HEK293 (cell line): Measurements from ENCODE around the gene PAK5.

Experiments used
- CTCF ChIA-PET: fragments of 350-600 bp; formaldehyde crosslinking; extraction: SDS; loops from one replicate; lab custom pipeline; 2021; ENCODE audit warnings: antibody characterized with exemption; lab: Yijun Ruan, JAX
- POLR2A ChIA-PET: fragments of 300-600 bp; formaldehyde crosslinking; extraction: SDS; loops from one replicate; lab custom pipeline; 2020; ENCODE audit warnings: antibody characterized with exemption, inconsistent platforms; lab: Yijun Ruan, JAX
- H3K27ac ChIP-seq: fragments of 200-500 bp; sonication (Bioruptor generic); 2 replicates; pipeline ENCODE4 v1.5.1; 2014; ENCODE audit warnings: low read depth, low read length, control low read depth, inconsistent platforms; ENCODE audit errors: extremely low read depth
- H3K36me3 ChIP-seq, 2 experiments: fragments of 200-500 bp in 1 of 2; sonication (Bioruptor generic) in 1 of 2; 1 replicate in 1 of 2; 2 replicates in 1 of 2; pipeline ENCODE4 v1.5.1; 2014 to 2017; ENCODE audit warnings: inconsistent platforms in 2 of 2, low read length in 2 of 2; ENCODE audit not compliant: control insufficient read depth in 2 of 2, insufficient read depth in 1 of 2
- H3K4me1 ChIP-seq: fragments of 200-500 bp; sonication (Bioruptor generic); 2 replicates; pipeline ENCODE4 v1.5.1; 2014; ENCODE audit warnings: mild to moderate bottlenecking, low read length, inconsistent platforms; ENCODE audit not compliant: control insufficient read depth, insufficient read depth
- H3K4me3 ChIP-seq: 2 replicates; pipeline ENCODE4 v1.5.1; 2011; ENCODE audit warnings: low read depth, mild to moderate bottlenecking, control low read depth, low read length, moderate library complexity
- H3K9me3 ChIP-seq: fragments of 200-500 bp; sonication (Bioruptor generic); 2 replicates; pipeline ENCODE4 v1.5.1; 2014; ENCODE audit warnings: low read depth, low read length, inconsistent platforms; ENCODE audit not compliant: control insufficient read depth, insufficient read depth
- TRIM28 ChIP-seq: IDR thresholded peaks from 2 replicates; pipeline ENCODE4 v1.6.1; 2011; ENCODE audit warnings: low read length, control low read depth, borderline replicate concordance
- ZNF121 ChIP-seq: fragments of 450-650 bp; formaldehyde crosslinking; IDR thresholded peaks from 2 replicates; pipeline ENCODE4 v1.5.1; 2016; ENCODE audit warnings: missing biosample characterization, missing genetic modification characterization
- ZNF132 ChIP-seq: fragments of 450-650 bp; formaldehyde crosslinking; IDR thresholded peaks from 2 replicates; pipeline ENCODE4 v1.5.1; 2017; ENCODE audit warnings: missing biosample characterization, missing genetic modification characterization, borderline replicate concordance
- ZNF133 ChIP-seq: fragments of 450-650 bp; formaldehyde crosslinking; IDR thresholded peaks from 2 replicates; pipeline ENCODE4 v1.5.1; 2016; ENCODE audit warnings: missing biosample characterization, missing genetic modification characterization
- ZNF146 ChIP-seq: fragments of 450-650 bp; formaldehyde crosslinking; IDR thresholded peaks from 2 replicates; pipeline ENCODE4 v1.5.1; 2016; ENCODE audit warnings: missing biosample characterization, missing genetic modification characterization
- ZNF214 ChIP-seq: fragments of 450-650 bp; formaldehyde crosslinking; IDR thresholded peaks from 2 replicates; pipeline ENCODE4 v1.5.1; 2017; ENCODE audit warnings: missing biosample characterization, mild to moderate bottlenecking, missing genetic modification characterization, borderline replicate concordance
- ZNF426 ChIP-seq: fragments of 450-650 bp; formaldehyde crosslinking; IDR thresholded peaks from 2 replicates; pipeline ENCODE4 v1.5.1; 2017; ENCODE audit warnings: missing biosample characterization, missing genetic modification characterization, mild to moderate bottlenecking, inconsistent platforms, moderate library complexity
- ZNF514 ChIP-seq: fragments of 450-650 bp; formaldehyde crosslinking; IDR thresholded peaks from 2 replicates; pipeline ENCODE4 v1.5.1; 2016; ENCODE audit warnings: missing biosample characterization, missing genetic modification characterization
- ZNF600 ChIP-seq: fragments of 450-650 bp; formaldehyde crosslinking; IDR thresholded peaks from 2 replicates; pipeline ENCODE4 v1.5.1; 2016; ENCODE audit warnings: missing biosample characterization, missing genetic modification characterization
- ZNF747 ChIP-seq: fragments of 450-650 bp; formaldehyde crosslinking; IDR thresholded peaks from 2 replicates; pipeline ENCODE4 v1.5.1; 2016; ENCODE audit warnings: missing biosample characterization, missing genetic modification characterization
- ZNF768 ChIP-seq: fragments of 450-650 bp; formaldehyde crosslinking; IDR thresholded peaks from 2 replicates; pipeline ENCODE4 v1.5.1; 2018; ENCODE audit warnings: missing biosample characterization, mild to moderate bottlenecking, missing genetic modification characterization
- TF ChIP-seq, protein P1 (sequence below): fragments of 450-650 bp; formaldehyde crosslinking; IDR thresholded peaks from 2 replicates; pipeline ENCODE4 v1.5.1; 2016; ENCODE audit warnings: missing biosample characterization, missing genetic modification characterization
- TF ChIP-seq, protein P2 (sequence below): fragments of 450-650 bp; formaldehyde crosslinking; IDR thresholded peaks from 2 replicates; pipeline ENCODE4 v1.5.1; 2017; ENCODE audit warnings: missing biosample characterization, missing genetic modification characterization
- TF ChIP-seq, protein P3 (sequence below): fragments of 450-650 bp; formaldehyde crosslinking; IDR thresholded peaks from 2 replicates; pipeline ENCODE4 v1.5.1; 2016; ENCODE audit warnings: missing biosample characterization, missing genetic modification characterization, low read depth
- TF ChIP-seq, protein P4 (sequence below): fragments of 450-650 bp; formaldehyde crosslinking; IDR thresholded peaks from 2 replicates; pipeline ENCODE4 v1.5.1; 2016; ENCODE audit warnings: missing biosample characterization, missing genetic modification characterization
- TF ChIP-seq, protein P5 (sequence below): fragments of 450-650 bp; IDR thresholded peaks from 2 replicates; pipeline ENCODE4 v1.5.1; 2018; ENCODE audit warnings: missing biosample characterization, missing genetic modification characterization

PAK5 gene

DNA sequence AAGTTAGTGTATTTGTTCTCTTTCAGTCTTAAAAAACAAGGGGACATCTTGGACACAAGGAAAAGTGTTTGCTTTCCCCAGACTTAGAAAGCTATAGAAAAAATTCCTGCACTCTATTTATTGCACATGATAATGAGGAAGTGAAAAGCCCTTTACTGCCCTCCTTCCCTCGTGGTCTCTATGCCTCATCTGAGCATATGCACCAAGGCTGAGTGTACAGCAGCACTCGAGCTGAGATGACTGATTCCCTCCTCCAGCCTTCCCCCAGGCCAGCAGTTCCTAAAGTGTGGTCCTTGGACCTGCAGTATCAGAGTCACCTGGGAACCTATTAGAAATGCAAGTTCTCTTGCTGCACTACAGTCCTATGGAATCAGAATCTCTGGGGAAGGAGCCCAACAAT is 338.8 kb downstream of the PAK5 start:
- ChIA-PET CTCF (interaction anchor here (0.9 kb wide), 1 partner anchor 93 kb away, joined by 3 read pairs; no protein-coding TSS in a partner anchor), POLR2A (no interaction called here)
- H3K36me3 ChIP-seq, result no peaks in the 10 kb centered on the region
- H3K9me3 ChIP-seq, result no peaks in the 10 kb centered on the region
- H3K4me1 ChIP-seq, result no peaks in the 10 kb centered on the region
- H3K4me3 ChIP-seq, result no peak overlapping the region
- TF ChIP-seq ZNF121 (tag by site-specific recombination) (no peak), ZNF146 (tag by site-specific recombination) (no peak)
- TF ChIP-seq, protein P1, sequence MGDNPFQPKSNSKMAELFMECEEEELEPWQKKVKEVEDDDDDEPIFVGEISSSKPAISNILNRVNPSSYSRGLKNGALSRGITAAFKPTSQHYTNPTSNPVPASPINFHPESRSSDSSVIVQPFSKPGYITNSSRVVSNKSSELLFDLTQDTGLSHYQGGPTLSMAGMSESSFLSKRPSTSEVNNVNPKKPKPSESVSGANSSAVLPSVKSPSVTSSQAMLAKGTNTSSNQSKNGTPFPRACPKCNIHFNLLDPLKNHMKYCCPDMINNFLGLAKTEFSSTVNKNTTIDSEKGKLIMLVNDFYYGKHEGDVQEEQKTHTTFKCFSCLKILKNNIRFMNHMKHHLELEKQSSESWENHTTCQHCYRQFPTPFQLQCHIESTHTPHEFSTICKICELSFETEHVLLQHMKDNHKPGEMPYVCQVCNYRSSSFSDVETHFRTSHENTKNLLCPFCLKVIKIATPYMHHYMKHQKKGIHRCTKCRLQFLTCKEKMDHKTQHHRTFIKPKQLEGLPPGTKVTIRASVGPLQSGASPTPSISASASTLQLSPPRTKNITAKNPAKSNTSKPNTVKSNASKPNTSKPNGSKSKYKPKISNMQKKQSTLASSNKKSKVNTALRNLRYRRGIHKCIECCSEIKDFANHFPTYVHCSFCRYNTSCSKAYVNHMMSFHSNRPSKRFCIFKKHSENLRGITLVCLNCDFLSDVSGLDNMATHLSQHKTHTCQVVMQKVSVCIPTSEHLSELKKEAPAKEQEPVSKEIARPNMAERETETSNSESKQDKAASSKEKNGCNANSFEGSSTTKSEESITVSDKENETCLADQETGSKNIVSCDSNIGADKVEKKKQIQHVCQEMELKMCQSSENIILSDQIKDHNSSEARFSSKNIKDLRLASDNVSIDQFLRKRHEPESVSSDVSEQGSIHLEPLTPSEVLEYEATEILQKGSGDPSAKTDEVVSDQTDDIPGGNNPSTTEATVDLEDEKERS (tag by site-specific recombination), result no peak
- TF ChIP-seq, protein P2, sequence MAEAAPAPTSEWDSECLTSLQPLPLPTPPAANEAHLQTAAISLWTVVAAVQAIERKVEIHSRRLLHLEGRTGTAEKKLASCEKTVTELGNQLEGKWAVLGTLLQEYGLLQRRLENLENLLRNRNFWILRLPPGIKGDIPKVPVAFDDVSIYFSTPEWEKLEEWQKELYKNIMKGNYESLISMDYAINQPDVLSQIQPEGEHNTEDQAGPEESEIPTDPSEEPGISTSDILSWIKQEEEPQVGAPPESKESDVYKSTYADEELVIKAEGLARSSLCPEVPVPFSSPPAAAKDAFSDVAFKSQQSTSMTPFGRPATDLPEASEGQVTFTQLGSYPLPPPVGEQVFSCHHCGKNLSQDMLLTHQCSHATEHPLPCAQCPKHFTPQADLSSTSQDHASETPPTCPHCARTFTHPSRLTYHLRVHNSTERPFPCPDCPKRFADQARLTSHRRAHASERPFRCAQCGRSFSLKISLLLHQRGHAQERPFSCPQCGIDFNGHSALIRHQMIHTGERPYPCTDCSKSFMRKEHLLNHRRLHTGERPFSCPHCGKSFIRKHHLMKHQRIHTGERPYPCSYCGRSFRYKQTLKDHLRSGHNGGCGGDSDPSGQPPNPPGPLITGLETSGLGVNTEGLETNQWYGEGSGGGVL (tag by site-specific recombination), result no peak
- no peak overlapping the region for H3K27ac ChIP-seq

DNA sequence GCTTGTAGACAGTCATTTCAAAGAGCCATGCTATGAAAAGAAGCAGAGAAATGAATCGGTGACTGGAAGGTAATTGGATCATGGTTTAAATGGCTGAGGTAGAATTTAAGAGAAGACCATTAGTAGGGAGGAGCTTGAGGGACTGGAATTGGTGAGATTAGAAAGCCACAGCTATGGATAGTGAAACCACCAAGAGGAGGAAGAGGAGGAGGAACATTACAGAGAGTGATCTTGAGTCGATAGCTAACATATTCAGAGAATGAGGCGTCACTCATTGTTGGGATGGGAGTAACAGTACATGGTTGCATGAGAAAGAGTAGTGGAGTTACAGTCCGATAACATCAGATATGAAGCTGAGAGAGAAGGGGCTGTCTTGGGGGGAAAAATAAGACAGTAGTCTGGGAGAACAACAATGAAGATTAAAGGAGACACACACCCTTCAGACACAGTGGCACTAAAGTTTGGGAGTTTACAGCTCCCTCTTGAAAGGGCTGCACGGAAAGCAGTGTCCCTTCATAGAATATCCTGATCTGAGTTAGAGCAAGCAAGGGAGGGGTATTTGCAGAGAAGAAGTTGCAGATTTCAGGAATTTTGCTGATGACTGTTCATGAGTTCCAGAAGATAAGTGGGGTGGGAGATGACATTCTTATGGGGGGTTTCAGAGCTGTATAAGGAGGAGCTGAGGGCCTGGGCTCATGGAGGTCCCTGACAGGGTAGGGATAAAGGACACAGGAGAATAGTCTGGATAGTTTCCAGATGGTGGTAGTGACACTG is 339.6 kb downstream of the PAK5 start:
- TF ChIP-seq, protein P3, sequence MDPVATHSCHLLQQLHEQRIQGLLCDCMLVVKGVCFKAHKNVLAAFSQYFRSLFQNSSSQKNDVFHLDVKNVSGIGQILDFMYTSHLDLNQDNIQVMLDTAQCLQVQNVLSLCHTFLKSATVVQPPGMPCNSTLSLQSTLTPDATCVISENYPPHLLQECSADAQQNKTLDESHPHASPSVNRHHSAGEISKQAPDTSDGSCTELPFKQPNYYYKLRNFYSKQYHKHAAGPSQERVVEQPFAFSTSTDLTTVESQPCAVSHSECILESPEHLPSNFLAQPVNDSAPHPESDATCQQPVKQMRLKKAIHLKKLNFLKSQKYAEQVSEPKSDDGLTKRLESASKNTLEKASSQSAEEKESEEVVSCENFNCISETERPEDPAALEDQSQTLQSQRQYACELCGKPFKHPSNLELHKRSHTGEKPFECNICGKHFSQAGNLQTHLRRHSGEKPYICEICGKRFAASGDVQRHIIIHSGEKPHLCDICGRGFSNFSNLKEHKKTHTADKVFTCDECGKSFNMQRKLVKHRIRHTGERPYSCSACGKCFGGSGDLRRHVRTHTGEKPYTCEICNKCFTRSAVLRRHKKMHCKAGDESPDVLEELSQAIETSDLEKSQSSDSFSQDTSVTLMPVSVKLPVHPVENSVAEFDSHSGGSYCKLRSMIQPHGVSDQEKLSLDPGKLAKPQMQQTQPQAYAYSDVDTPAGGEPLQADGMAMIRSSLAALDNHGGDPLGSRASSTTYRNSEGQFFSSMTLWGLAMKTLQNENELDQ, result no peak
- TF ChIP-seq ZNF600 (tag by site-specific recombination) (no peak), TRIM28 (no peak), ZNF133 (tag by site-specific recombination) (no peak), ZNF426 (no peak), ZNF747 (tag by site-specific recombination) (no peak), ZNF214 (tag by site-specific recombination) (no peak), ZNF132 (no peak), ZNF514 (tag by site-specific recombination) (no peak), ZNF768 (tag by site-specific recombination) (no peak)
- TF ChIP-seq, protein P4, sequence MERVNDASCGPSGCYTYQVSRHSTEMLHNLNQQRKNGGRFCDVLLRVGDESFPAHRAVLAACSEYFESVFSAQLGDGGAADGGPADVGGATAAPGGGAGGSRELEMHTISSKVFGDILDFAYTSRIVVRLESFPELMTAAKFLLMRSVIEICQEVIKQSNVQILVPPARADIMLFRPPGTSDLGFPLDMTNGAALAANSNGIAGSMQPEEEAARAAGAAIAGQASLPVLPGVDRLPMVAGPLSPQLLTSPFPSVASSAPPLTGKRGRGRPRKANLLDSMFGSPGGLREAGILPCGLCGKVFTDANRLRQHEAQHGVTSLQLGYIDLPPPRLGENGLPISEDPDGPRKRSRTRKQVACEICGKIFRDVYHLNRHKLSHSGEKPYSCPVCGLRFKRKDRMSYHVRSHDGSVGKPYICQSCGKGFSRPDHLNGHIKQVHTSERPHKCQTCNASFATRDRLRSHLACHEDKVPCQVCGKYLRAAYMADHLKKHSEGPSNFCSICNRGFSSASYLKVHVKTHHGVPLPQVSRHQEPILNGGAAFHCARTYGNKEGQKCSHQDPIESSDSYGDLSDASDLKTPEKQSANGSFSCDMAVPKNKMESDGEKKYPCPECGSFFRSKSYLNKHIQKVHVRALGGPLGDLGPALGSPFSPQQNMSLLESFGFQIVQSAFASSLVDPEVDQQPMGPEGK (tag by site-specific recombination), result no peak
- TF ChIP-seq, protein P5, sequence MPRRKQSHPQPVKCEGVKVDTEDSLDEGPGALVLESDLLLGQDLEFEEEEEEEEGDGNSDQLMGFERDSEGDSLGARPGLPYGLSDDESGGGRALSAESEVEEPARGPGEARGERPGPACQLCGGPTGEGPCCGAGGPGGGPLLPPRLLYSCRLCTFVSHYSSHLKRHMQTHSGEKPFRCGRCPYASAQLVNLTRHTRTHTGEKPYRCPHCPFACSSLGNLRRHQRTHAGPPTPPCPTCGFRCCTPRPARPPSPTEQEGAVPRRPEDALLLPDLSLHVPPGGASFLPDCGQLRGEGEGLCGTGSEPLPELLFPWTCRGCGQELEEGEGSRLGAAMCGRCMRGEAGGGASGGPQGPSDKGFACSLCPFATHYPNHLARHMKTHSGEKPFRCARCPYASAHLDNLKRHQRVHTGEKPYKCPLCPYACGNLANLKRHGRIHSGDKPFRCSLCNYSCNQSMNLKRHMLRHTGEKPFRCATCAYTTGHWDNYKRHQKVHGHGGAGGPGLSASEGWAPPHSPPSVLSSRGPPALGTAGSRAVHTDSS, result no peak
- POLR2A ChIA-PET, result no interaction called here
- Histone ChIP-seq H3K36me3 (no peaks in the 10 kb centered on the region), H3K4me1 (no peaks in the 10 kb centered on the region), H3K27ac (no peak overlapping the region), H3K4me3 (no peak overlapping the region), H3K9me3 (no peaks in the 10 kb centered on the region)
- CTCF ChIA-PET, result interaction anchor here (0.6 to 0.9 kb wide), 2 partner anchors 28 to 92 kb away, joined by 3 to 4 read pairs; no protein-coding TSS in a partner anchor
